Measurements from ENCODE around the gene SALL4.
"Not testable (repeated sequence)": the region's sequence is repeated elsewhere in the genome, so short reads cannot be mapped to it uniquely, and the experiment has no call there.

SALL4 gene

GRCh38 chr20:51802170-51802751, at the start of gene SALL4:
SALL4 (minus strand) TSS chr20:51802521; CDS start chr20:51802408, 113 bp downstream.
- no peak for ATAC-seq

- ATAC-seq = no peak
Observed at GRCh38 chr20:51848346-51848745, 46.0 kb upstream of the SALL4 start.

DNA sequence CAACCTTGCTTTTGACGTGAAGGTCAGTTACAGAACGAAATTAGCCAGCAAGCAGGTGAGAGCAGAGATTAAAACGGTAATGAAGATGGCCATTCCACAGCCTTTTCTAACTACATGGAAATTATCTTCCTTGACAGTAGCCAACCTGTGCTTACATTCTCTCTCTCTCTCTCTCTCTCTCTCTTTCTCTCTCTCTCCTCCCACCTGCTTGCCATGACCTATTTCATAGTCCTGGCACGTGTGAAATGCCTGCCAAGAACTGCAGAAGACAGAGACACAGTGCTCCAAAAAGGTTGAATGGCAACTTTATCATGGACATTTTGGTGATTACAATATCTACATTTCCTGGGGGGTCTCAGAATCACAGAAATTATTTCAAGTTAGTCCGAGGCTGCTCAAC, 38.5 kb upstream of the SALL4 start:
- ATAC-seq = no peak

DNA sequence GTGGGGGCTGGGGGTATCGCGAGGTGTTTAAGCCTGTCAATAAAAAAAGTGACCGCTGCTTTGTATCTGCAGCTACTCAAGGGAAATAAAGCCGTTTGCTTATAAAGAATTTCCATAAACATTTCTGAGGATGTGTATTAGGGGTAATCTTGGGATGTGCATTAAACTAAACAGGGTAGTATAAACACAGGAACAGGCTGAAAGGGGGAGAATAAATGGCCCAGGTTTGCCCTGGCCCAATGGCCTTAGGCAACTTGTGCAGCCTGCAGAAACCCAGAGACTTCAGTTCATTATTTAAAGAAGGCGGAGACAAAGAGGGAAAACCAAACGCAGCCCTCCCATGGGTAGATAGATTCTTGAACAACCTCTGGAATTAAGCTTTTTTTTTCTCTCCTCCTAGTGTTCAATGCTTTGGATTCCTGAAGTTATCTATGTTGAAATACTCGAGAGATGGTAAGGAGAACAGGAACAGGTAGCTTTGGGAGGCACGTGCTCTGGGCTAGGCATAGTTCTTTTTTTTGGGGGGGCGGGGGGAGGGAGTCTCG, 35.6 kb upstream of the SALL4 start:
- ATAC-seq = no peak

DNA sequence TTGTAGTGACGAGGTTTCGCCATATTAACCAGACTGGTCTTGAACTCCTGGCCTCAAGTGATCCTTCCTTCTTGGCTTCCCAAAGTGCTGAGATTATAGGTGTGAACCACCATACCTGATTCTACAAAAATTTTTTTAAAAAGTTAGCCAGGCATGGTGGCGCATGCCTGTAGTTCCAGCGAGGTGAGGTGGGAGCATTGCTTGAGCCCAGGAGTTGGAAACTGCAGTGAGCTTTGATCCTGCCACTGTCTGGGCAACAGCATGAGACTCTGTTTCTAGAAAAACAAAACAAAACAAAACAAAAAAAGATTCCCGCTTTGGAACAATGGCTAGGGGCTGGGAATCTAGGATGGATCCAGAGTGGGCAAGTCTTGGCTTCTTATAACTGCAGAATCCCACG, 35.1 kb upstream of the SALL4 start:
- no peak for ATAC-seq

DNA sequence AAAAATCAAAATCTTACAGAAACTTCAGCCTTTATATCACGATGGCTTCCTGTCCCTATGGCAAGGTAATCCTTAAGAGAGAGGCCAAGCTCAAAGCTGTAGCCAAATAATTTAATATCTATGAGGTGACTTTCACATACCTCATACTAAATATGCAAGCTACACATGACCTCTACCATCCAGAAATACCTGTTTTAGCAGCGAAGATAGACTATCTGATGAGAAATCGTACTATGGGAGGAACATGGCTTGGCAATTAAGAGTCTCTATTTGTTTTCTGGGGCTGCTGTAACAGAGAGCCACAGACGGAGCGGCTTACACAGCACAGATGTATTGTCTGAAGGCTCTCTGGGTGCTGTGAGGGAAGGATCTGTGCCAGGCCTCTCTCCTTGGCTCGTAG, 31.0 kb upstream of the SALL4 start:
- no peak for ATAC-seq

GRCh38 chr20:51832276-51832675, 30.0 kb upstream of the SALL4 start:
- ATAC-seq = no peak

DNA sequence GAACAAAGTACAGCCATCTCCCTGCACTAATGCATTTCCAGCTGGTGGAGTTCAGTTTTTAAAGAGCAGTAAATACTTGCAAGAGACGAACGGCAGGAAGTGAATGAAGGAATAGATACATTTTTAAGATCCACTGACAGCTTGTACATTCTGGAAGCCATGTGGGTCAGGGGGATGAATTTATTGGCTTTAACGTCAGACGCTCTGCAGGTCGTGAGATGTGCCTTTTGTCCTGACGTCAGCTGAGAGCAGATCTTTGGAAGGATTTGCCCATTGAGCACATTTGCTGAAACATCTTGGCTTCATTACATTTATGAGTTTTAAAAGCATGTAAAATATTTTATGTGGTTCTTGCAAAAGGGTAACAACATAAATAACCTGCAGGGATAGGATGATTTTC, 29.5 kb upstream of the SALL4 start:
- ATAC-seq = no peak

DNA sequence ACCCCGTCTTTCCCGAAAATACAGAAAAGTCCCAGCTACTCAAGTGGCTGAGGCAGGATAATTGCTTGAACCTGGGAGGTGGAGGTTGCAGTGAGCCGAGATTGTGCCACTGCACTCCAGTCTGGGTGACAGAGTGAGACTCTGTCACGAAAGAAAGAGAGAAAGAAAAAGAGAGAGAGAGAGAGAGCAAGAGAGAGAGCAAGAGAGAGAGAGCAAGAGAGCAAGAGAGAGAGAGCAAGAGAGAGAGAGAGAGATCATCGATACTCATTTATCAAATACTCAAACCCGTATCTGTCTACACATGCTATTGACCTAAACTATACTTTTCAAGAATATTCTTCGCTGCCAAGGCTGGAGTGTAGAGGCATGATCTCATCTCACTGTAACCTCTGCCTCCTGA, 28.2 kb upstream of the SALL4 start:
- no peak for ATAC-seq

GRCh38 chr20:51828762-51829161, 26.4 kb upstream of the SALL4 start:
- no peak for ATAC-seq

- ATAC-seq = no peak
Observed at GRCh38 chr20:51826372-51826771, 24.1 kb upstream of the SALL4 start.

- ATAC-seq = no peak
Observed at GRCh38 chr20:51818479-51819008, 16.2 kb upstream of the SALL4 start.

- ATAC-seq = not testable (repeated sequence)
Observed at GRCh38 chr20:51816856-51817255, 14.5 kb upstream of the SALL4 start.

DNA sequence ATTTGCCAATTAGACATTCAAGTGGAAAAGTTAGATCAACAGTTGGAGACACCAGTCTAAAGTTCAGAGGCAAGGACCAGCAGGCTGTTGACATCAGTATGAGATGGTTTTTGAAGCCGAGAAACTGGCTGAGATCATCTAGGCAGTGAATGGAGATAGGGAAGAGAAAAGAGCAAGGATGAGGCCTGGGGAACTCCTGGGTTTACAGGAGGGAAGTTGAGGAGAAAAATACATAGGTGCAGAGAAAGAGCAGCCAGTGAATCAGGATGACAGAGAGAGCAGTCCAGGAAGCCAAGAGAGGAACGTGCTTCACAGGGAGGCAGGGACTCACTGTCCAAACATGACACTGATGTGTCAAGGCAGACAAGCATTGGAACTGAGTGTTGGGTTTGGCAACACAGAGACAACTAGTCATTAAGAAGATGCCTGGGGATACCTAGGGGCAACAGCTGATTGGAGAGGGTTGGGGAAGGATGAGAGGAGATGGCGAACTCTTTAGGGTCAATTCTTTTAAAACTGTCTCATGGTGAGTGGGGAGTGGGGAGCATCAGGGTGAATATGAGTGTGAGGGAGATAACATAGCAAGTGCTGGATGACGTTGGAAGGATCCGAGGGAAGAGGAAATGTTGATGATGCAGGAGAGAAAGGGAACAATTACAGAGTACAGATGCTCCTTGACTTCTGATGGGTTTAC, 13.2 kb upstream of the SALL4 start:
- ATAC-seq = no peak

DNA sequence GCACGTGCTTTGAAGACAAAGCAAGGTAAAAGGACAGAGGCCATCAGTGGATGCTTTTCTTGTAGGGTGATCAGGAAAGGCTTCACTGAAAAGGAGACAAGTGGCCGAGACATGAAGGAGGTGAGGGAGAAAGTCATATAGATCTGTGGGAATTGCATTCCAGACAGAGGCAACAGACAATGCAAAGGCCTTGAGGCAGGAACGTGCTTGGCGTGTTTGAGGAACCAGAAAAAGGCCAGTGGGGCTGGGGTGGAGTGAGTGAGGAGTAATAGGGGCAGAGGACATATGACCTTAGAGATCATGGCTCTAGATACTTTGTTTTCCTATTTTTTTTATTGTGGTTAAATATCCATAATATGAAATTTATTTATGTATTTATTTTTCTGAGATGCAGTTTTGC, 10.5 kb upstream of the SALL4 start:
- ATAC-seq = no peak

- ATAC-seq = no peak
Observed at GRCh38 chr20:51811514-51812128, 9.3 kb upstream of the SALL4 start.

DNA sequence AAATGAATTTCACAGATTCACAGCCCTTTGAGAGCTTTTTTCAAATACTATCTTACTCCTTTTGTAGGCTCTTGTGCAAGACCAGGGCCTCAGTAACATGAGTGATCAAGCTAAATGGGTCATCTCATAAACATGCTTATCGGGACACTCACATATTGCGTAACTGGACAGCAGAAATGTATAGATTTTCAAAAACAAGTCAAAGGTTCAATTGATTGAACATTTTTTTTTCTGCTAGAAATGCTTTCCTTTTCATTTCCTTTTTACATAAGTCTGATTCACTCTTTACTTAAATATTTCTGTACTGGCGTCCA, 8.7 kb upstream of the SALL4 start:
- no peak for ATAC-seq

GRCh38 chr20:51810155-51811041, 8.1 kb upstream of the SALL4 start:
- ATAC-seq = no peak

- ATAC-seq = no peak
Observed at GRCh38 chr20:51807720-51808250, 5.5 kb upstream of the SALL4 start.

DNA sequence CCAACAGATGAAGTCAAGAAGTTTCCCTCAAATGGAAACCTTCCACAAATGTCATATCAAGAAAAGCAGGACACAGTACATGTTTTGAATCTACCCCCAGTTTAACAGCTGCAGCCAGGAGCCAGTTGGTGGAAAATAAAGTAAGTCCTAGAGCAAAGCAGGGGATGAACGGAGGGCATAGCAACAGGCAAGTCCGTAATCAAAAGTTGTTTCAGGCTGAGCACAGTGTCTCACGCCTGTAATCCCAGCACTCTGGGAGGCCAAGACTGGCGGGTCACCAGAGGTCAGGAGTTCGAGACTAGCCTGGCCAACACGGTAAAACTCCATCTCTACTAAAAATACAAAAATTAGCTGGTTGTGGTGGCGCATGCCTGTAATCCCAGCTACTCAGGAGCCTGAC, 2.4 kb upstream of the SALL4 start:
- ATAC-seq = no peak

GRCh38 chr20:51803148-51803854, 980 bp upstream of the SALL4 start:
- no peak for ATAC-seq

- ATAC-seq = no peak
Observed at GRCh38 chr20:51801823-51802123, 548 bp downstream of the SALL4 start.
